HG02973 (cell line): ENCODE measurements around the gene CARM1.

Experiments
- ATAC-seq: cut with Tn5 transposase; IDR thresholded peaks from one replicate; pipeline ENCODE4 v1.9.1; 2021; ENCODE audit warnings: moderate library complexity; ENCODE audit not compliant: unreplicated experiment

CARM1 gene

GRCh38 chr19:10899151-10899653 lies 27.8 kb downstream of the CARM1 start:
- ATAC-seq = no peak

- ATAC-seq = no peak
Measured at GRCh38 chr19:10907925-10908324, 36.6 kb downstream of the CARM1 start.

- ATAC-seq = no peak
Measured at GRCh38 chr19:10908380-10908960, 37.1 kb downstream of the CARM1 start.

DNA sequence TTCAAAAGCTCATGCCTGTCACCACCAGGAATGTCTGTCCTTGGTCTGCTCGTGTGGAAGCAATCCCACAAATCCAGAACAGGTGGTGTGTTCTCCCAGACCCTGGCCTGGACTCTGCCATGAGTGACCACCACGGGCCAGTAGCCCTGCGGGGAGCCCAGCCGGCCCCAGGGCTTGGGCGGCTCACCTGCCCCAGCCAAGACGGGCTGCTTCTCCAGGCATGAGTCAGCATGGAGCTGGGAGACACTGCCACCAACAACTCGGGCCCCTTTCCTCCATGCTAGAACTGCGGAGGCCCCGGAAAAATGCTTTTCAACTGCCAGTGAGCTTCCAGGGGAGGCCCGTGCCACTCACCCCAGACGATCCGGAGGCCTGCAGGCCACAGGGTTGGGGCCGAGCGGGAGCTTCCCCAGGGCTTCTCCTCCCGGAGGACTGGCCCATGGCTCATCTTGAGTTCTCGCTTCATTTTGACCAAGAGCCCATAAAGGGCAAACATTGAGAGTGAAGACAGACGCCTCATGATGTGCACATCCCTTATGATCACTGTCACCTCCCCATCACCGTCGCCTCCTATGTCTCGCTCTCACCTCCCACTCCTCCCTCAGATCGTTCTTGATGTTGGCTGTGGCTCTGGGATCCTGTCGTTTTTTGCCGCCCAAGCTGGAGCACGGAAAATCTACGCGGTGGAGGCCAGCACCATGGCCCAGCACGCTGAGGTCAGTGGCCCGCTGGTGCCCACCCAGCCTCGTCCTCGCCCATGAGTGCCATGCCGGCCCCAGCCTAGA lies 40.4 kb downstream of the CARM1 start:
- no peak for ATAC-seq

DNA sequence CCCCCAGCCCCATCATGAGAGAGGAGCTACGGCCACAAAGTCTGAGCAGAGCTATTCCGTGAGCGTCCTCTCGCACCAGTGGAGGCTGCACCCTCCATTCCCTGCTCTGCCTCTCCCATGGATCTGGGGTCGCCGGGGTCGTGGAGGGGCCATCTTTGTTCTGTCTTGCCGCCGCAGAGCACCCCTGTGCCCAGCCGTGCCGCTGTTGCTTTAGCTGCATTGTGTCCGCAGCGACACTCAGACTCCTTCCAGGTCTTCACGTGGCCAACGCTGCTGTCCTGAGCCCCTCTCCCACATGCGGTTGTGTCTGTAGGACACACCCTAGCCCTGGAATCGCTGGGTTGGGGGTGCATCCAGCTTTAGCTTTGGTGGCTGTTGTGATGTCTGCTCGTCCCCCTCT lies 41.3 kb downstream of the CARM1 start:
- ATAC-seq = no peak

DNA sequence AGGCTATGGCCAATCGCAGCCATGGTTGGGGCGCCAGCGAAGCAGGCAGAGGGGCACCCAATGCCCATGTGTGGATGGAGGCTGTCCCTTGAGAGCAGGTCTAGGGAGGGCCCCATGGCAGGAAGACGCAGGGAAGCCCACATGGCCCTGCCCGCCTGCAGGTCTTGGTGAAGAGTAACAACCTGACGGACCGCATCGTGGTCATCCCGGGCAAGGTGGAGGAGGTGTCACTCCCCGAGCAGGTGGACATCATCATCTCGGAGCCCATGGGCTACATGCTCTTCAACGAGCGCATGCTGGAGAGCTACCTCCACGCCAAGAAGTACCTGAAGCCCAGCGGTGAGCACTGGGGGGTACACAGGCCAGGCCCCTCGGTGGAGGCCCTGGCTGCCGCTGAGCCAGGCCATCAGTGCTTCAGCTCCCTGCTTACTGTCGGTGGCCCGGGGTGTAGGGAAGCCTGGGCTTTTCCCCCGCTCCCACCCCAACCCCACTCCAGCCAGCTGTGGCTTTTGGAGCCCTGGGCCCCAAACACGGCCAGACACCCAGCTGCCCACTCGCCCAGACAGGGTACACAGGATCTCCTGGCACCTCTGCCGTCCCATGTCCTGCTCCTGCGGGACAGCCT lies 42.5 kb downstream of the CARM1 start:
- no peak for ATAC-seq

DNA sequence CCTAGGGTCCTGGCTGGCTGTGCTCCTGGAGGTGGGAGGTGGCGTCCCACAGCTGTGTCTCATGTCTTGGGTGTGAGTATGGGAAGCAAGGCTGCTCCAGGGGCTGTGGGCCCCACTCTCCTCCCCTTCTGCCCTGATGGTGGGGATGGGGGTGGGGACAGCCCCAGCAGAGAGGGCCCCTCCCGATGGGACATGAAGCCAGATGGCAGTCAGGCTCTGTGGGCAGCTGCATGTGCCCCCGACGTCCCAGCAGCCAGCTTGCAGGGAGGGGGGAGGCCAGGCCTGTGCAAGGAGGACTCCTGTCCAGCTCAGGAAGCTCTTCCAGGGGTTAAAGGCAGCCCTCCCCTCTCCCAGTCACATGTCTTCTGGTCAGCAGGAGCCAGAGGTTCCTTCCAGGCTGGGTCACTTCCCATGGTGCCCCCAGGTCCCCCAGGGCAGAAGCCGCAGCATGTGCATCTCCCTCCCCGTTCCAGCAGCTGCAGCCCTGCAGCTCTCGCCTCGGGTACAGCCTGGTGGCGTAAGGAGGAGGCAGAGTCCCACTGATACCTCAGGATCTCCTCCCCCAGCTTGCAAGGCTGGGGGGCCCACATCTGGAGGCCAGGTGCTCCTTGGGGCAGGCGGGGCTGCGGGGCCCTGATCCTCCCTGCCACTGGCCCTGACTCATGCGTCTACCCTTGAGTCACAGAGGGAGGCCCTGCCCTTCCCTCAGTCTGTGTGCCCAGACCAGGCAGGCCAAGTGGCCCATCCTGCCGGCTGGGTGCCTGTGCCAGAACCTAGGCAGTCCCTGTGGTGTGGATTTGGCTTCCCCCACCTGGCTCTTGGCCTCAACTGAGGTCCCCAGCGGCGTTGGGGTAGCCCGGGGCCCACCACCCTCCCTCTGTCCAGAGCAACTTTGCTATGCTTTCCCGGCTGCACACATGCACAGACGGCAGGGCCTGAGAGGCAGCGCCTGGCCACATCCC lies 44.1 kb downstream of the CARM1 start:
- no peak for ATAC-seq

- no peak for ATAC-seq
Measured at GRCh38 chr19:10916602-10917001, 45.2 kb downstream of the CARM1 start.

- ATAC-seq = no peak
Measured at GRCh38 chr19:10918359-10918758, 47.0 kb downstream of the CARM1 start.

DNA sequence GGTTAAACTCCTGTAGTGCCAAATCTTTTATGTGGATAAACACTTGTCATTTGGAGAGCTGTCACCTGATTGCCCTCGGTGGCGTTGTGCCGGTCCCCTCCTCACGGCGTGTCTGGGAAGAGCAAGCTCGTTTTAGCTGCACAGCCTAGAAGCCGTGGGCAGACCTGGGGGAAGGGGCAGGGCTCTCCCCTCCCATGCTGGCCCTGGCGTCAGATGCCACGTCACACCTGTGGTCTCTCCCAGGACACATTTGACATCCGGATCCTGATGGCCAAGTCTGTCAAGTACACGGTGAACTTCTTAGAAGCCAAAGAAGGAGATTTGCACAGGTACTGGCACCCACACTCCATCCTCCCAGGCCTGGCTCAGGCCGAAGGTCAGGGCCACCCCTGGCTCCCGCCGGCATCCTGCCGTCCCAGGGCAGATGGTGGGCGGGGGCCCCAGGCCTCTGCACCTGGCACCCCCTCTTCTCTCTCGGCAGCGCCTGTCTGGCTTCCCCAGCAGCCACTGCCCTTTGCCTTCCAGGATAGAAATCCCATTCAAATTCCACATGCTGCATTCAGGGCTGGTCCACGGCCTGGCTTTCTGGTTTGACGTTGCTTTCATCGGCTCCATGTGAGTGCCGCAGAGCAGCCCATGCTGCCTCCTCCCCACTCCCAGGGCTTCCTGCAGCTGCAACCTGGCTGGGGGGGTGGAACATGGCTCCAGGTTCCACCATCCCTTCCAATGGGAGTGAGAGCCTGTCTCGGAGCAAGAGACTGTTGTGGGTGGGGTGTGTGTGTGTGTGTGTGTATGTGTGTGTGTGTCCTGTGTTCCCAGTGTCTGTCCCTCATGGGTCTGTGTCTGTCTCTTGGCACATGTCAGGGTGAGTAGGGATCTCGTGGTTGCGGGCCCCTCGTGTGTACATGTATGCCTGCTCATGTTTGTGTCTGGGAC lies 48.3 kb downstream of the CARM1 start:
- no peak for ATAC-seq

DNA sequence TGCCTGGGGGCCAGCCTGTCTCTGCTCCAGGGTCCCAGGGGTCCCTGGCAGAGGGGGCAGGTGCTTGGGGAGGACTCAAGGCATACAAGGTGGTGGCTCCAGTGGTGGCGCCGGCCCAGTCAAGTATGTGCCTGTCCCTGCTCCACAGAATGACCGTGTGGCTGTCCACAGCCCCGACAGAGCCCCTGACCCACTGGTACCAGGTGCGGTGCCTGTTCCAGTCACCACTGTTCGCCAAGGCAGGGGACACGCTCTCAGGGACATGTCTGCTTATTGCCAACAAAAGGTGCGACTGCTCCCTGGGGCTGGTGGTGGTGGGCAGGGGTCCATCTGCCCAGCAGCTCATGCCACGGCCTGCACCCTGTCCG lies 48.9 kb downstream of the CARM1 start:
- no peak for ATAC-seq

DNA sequence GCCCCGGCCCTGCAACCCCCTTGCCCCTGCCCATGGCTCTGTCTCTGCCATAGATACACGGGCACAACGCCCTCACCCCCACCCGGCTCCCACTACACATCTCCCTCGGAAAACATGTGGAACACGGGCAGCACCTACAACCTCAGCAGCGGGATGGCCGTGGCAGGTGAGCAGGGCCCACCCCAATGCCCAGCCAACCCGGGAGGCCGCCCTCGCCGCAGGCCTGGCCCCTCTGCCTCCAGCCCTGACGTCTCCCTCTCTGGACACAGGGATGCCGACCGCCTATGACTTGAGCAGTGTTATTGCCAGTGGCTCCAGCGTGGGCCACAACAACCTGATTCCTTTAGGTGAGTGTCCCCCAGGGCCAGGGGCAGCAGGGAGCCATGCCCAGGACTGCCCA lies 49.4 kb downstream of the CARM1 start:
- no peak for ATAC-seq

- ATAC-seq = no peak
Measured at GRCh38 chr19:10921199-10921909, 50.0 kb downstream of the CARM1 start.

GRCh38 chr19:10921910-10922637 lies 50.7 kb downstream of the CARM1 start:
- no peak for ATAC-seq

GRCh38 chr19:10922638-10923014 lies 51.3 kb downstream of the CARM1 start:
- ATAC-seq = no peak

GRCh38 chr19:10923260-10924112 lies 52.1 kb downstream of the CARM1 start:
- no peak for ATAC-seq

GRCh38 chr19:10924597-10924996 lies 53.2 kb downstream of the CARM1 start:
- ATAC-seq = no peak
